HEK293 (cell line): ENCODE results near the gene ZNF444.

ENCODE experiments used
- BCL11A ChIP-seq: fragments of 450-650 bp; formaldehyde crosslinking; IDR thresholded peaks from 2 replicates; pipeline ENCODE4 v1.5.1; 2016; ENCODE audit warnings: low read depth, missing biosample characterization, missing genetic modification characterization
- GLI2 ChIP-seq: fragments of 450-650 bp; formaldehyde crosslinking; IDR thresholded peaks from 2 replicates; pipeline ENCODE4; 2017; ENCODE audit warnings: missing biosample characterization, missing genetic modification characterization, low read depth, borderline replicate concordance
- GLIS1 ChIP-seq: fragments of 450-650 bp; formaldehyde crosslinking; IDR thresholded peaks from 2 replicates; pipeline ENCODE4 v1.5.1; 2016; ENCODE audit warnings: missing biosample characterization, missing genetic modification characterization
- HOXA7 ChIP-seq: sonication (generic); formaldehyde crosslinking; IDR thresholded peaks from 2 replicates; pipeline ENCODE4 v1.8.1; 2022; ENCODE audit warnings: missing genetic modification reagents, borderline replicate concordance
- IKZF3 ChIP-seq: fragments of 450-650 bp; IDR thresholded peaks from 2 replicates; pipeline ENCODE4 v1.5.0; 2018; ENCODE audit warnings: missing biosample characterization, mild to moderate bottlenecking, missing genetic modification characterization, moderate library complexity
- KLF10 ChIP-seq: fragments of 450-650 bp; IDR thresholded peaks from 2 replicates; pipeline ENCODE4 v1.5.1; 2018; ENCODE audit warnings: missing biosample characterization, mild to moderate bottlenecking, missing genetic modification characterization
- KLF17 ChIP-seq: fragments of 450-650 bp; formaldehyde crosslinking; IDR thresholded peaks from 2 replicates; pipeline ENCODE4 v1.5.1; 2016; ENCODE audit warnings: missing biosample characterization, missing genetic modification characterization
- KLF9 ChIP-seq: fragments of 450-650 bp; formaldehyde crosslinking; IDR thresholded peaks from 2 replicates; pipeline ENCODE4 v1.5.1; 2016; ENCODE audit warnings: missing biosample characterization, missing genetic modification characterization, low read depth
- SP2 ChIP-seq: fragments of 450-650 bp; formaldehyde crosslinking; IDR thresholded peaks from 2 replicates; pipeline ENCODE4 v1.5.1; 2016; ENCODE audit warnings: missing biosample characterization, missing genetic modification characterization
- TCF7L2 ChIP-seq: IDR thresholded peaks from 2 replicates; pipeline ENCODE4 v1.6.1; 2011; ENCODE audit warnings: low read depth, mild to moderate bottlenecking, inconsistent platforms, low read length, moderate library complexity, borderline replicate concordance
- YY2 ChIP-seq: fragments of 450-650 bp; formaldehyde crosslinking; IDR thresholded peaks from 2 replicates; pipeline ENCODE4 v1.5.1; 2016; ENCODE audit warnings: missing biosample characterization, missing genetic modification characterization
- ZBTB21 ChIP-seq: fragments of 450-650 bp; formaldehyde crosslinking; IDR thresholded peaks from 2 replicates; pipeline ENCODE4 v1.5.1; 2017; ENCODE audit warnings: missing biosample characterization, missing genetic modification characterization
- ZFHX2 ChIP-seq: fragments of 450-650 bp; formaldehyde crosslinking; conservative IDR thresholded peaks from 2 replicates; pipeline ENCODE4 v1.5.1; 2016; ENCODE audit warnings: missing biosample characterization, missing genetic modification characterization
- ZIC2 ChIP-seq: fragments of 450-650 bp; formaldehyde crosslinking; IDR thresholded peaks from 2 replicates; pipeline ENCODE4 v1.5.1; 2016; ENCODE audit warnings: missing biosample characterization, missing genetic modification characterization
- ZNF114 ChIP-seq: fragments of 450-650 bp; formaldehyde crosslinking; IDR thresholded peaks from 2 replicates; pipeline ENCODE4 v1.5.0; 2017; ENCODE audit warnings: missing biosample characterization, missing genetic modification characterization
- ZNF391 ChIP-seq: fragments of 450-650 bp; formaldehyde crosslinking; IDR thresholded peaks from 2 replicates; pipeline ENCODE4 v1.5.1; 2016; ENCODE audit warnings: low read depth, missing biosample characterization, missing genetic modification characterization, borderline replicate concordance
- ZNF394 ChIP-seq: fragments of 450-650 bp; formaldehyde crosslinking; IDR thresholded peaks from 2 replicates; pipeline ENCODE4 v1.5.1; 2016; ENCODE audit warnings: missing biosample characterization, missing genetic modification characterization, mild to moderate bottlenecking, moderate library complexity, borderline replicate concordance
- ZNF423 ChIP-seq: fragments of 450-650 bp; formaldehyde crosslinking; IDR thresholded peaks from 2 replicates; pipeline ENCODE4 v1.5.1; 2016; ENCODE audit warnings: missing biosample characterization, missing genetic modification characterization
- ZNF549 ChIP-seq: fragments of 450-650 bp; IDR thresholded peaks from 2 replicates; pipeline ENCODE4 v1.5.1; 2018; ENCODE audit warnings: missing biosample characterization, missing genetic modification characterization, mild to moderate bottlenecking, inconsistent platforms, moderate library complexity
- ZNF561 ChIP-seq: fragments of 450-650 bp; IDR thresholded peaks from 2 replicates; pipeline ENCODE4 v1.5.1; 2018; ENCODE audit warnings: missing biosample characterization, missing genetic modification characterization, borderline replicate concordance
- ZNF660 ChIP-seq: fragments of 450-650 bp; IDR thresholded peaks from 2 replicates; pipeline ENCODE4 v1.5.1; 2018; ENCODE audit warnings: missing biosample characterization, mild to moderate bottlenecking, missing genetic modification characterization
- ZNF785 ChIP-seq: fragments of 450-650 bp; formaldehyde crosslinking; IDR thresholded peaks from 2 replicates; pipeline ENCODE4 v1.5.1; 2016; ENCODE audit warnings: missing biosample characterization, missing genetic modification characterization
- ZNF830 ChIP-seq: fragments of 450-650 bp; IDR thresholded peaks from 2 replicates; pipeline ENCODE4 v1.5.0; 2018; ENCODE audit warnings: missing biosample characterization, missing genetic modification characterization, low read depth, mild to moderate bottlenecking, moderate library complexity
- ZSCAN30 ChIP-seq: fragments of 450-650 bp; IDR thresholded peaks from 2 replicates; pipeline ENCODE4 v1.5.1; 2018; ENCODE audit warnings: missing biosample characterization, mild to moderate bottlenecking, missing genetic modification characterization, moderate library complexity
- TF ChIP-seq, protein P1 (sequence below): fragments of 450-650 bp; formaldehyde crosslinking; IDR thresholded peaks from 2 replicates; pipeline ENCODE4 v1.5.1; 2017; ENCODE audit warnings: missing biosample characterization, missing genetic modification characterization
- TF ChIP-seq, protein P2 (sequence below): fragments of 450-650 bp; formaldehyde crosslinking; optimal IDR thresholded peaks from 2 replicates; pipeline ENCODE3; 2016; ENCODE audit warnings: missing biosample characterization, mild to moderate bottlenecking, missing genetic modification characterization
- TF ChIP-seq, protein P3 (sequence below): fragments of 450-650 bp; formaldehyde crosslinking; IDR thresholded peaks from 2 replicates; pipeline ENCODE4 v1.5.1; 2016; ENCODE audit warnings: missing biosample characterization, missing genetic modification characterization
- TF ChIP-seq, protein P4 (sequence below): fragments of 450-650 bp; formaldehyde crosslinking; IDR thresholded peaks from 2 replicates; pipeline ENCODE4 v1.5.1; 2016; ENCODE audit warnings: missing biosample characterization, missing genetic modification characterization

ZNF444 gene

GRCh38 chr19:56121180-56122167 lies 19.6 kb upstream of the ZNF444 start, which contains the start of gene ZNF787 (continued):
- TF ChIP-seq, protein P1, sequence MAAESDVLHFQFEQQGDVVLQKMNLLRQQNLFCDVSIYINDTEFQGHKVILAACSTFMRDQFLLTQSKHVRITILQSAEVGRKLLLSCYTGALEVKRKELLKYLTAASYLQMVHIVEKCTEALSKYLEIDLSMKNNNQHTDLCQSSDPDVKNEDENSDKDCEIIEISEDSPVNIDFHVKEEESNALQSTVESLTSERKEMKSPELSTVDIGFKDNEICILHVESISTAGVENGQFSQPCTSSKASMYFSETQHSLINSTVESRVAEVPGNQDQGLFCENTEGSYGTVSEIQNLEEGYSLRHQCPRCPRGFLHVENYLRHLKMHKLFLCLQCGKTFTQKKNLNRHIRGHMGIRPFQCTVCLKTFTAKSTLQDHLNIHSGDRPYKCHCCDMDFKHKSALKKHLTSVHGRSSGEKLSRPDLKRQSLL (tag by site-specific recombination) = 0 out of 2 replicates have a peak, but pooled peaks have one; percentile 27
- peak; percentile 80 for TF ChIP-seq ZIC2 (tag by site-specific recombination)
- no peak for TF ChIP-seq GLI2 (tag by site-specific recombination)
- TF ChIP-seq ZFHX2 (tag by site-specific recombination) = peak; percentile 60
- no peak for TF ChIP-seq HOXA7 (CRISPR knock-in tag)
- peak; percentile 88 for TF ChIP-seq SP2 (tag by site-specific recombination)
- TF ChIP-seq ZNF830 (tag by site-specific recombination) = no peak
- peak; percentile 71; the same call in 1 of the 2 replicates for TF ChIP-seq ZNF561 (tag by site-specific recombination)
- peak; percentile 76; the same call in 1 of the 2 replicates for TF ChIP-seq YY2 (tag by site-specific recombination)
- TF ChIP-seq ZBTB21 = peak; percentile 53; the same call in 1 of the 2 replicates
- TF ChIP-seq ZNF660 (tag by site-specific recombination) = peak; percentile 89
- peak; percentile 68 for TF ChIP-seq IKZF3
- peak; percentile 52 for TF ChIP-seq KLF17 (tag by site-specific recombination)
- TF ChIP-seq KLF9 = peak; percentile 95
- 0 out of 2 replicates have a peak, but pooled peaks have one; percentile 69 for TF ChIP-seq ZNF785
- TF ChIP-seq, protein P2, sequence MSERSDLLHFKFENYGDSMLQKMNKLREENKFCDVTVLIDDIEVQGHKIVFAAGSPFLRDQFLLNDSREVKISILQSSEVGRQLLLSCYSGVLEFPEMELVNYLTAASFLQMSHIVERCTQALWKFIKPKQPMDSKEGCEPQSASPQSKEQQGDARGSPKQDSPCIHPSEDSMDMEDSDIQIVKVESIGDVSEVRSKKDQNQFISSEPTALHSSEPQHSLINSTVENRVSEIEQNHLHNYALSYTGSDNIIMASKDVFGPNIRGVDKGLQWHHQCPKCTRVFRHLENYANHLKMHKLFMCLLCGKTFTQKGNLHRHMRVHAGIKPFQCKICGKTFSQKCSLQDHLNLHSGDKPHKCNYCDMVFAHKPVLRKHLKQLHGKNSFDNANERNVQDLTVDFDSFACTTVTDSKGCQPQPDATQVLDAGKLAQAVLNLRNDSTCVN (tag by site-specific recombination) = peak; percentile 54
- TF ChIP-seq GLIS1 (tag by site-specific recombination) = peak; percentile 94
- peak; percentile 52; the same call in 1 of the 2 replicates for TF ChIP-seq ZNF394 (tag by site-specific recombination)
- peak; percentile 86 for TF ChIP-seq KLF10 (tag by site-specific recombination)
- TF ChIP-seq ZNF114 (tag by site-specific recombination) = no peak
- peak; percentile 93 for TF ChIP-seq ZNF423
- peak; percentile 81 for TF ChIP-seq BCL11A (tag by site-specific recombination)
- TF ChIP-seq, protein P3, sequence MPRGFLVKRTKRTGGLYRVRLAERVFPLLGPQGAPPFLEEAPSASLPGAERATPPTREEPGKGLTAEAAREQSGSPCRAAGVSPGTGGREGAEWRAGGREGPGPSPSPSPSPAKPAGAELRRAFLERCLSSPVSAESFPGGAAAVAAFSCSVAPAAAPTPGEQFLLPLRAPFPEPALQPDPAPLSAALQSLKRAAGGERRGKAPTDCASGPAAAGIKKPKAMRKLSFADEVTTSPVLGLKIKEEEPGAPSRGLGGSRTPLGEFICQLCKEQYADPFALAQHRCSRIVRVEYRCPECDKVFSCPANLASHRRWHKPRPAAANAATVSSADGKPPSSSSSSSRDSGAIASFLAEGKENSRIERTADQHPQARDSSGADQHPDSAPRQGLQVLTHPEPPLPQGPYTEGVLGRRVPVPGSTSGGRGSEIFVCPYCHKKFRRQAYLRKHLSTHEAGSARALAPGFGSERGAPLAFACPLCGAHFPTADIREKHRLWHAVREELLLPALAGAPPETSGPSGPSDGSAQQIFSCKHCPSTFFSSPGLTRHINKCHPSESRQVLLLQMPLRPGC (tag by site-specific recombination) = 0 out of 2 replicates have a peak, but pooled peaks have one; percentile 14
- no peak for TF ChIP-seq TCF7L2
- TF ChIP-seq ZSCAN30 = peak; percentile 13; the same call in 1 of the 2 replicates
- TF ChIP-seq ZNF549 = no peak
- no peak for TF ChIP-seq ZNF391 (tag by site-specific recombination)
- TF ChIP-seq, protein P4, sequence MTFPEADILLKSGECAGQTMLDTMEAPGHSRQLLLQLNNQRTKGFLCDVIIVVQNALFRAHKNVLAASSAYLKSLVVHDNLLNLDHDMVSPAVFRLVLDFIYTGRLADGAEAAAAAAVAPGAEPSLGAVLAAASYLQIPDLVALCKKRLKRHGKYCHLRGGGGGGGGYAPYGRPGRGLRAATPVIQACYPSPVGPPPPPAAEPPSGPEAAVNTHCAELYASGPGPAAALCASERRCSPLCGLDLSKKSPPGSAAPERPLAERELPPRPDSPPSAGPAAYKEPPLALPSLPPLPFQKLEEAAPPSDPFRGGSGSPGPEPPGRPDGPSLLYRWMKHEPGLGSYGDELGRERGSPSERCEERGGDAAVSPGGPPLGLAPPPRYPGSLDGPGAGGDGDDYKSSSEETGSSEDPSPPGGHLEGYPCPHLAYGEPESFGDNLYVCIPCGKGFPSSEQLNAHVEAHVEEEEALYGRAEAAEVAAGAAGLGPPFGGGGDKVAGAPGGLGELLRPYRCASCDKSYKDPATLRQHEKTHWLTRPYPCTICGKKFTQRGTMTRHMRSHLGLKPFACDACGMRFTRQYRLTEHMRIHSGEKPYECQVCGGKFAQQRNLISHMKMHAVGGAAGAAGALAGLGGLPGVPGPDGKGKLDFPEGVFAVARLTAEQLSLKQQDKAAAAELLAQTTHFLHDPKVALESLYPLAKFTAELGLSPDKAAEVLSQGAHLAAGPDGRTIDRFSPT (tag by site-specific recombination) = peak; percentile 69
